HepG2 (cell line): ENCODE measurements around the gene ZNF17. TPM values are rescaled to one million over a fixed set of nuclear protein-coding genes. Genes with fewer than 3 reads are reported as not detected.

ENCODE experiments used
- ARID5B ChIP-seq: IDR thresholded peaks from 2 replicates; pipeline ENCODE4 v1.4.0; 2020; ENCODE audit warnings: mild to moderate bottlenecking, missing genetic modification reagents
- ATF1 ChIP-seq: IDR thresholded peaks from 2 replicates; pipeline ENCODE4 v1.6.1; 2016; ENCODE audit warnings: mild to moderate bottlenecking, control low read depth
- GABPA ChIP-seq, 2 experiments: IDR thresholded peaks; 2 replicates each; pipeline ENCODE4 v1.6.1; 2011 to 2016; ENCODE audit warnings: low read depth in 2 of 2, low read length in 1 of 2, missing biosample characterization in 1 of 2, missing genetic modification characterization in 1 of 2
- MXD4 ChIP-seq: IDR thresholded peaks from 2 replicates; pipeline ENCODE4 v1.6.1; 2016; ENCODE audit warnings: mild to moderate bottlenecking, missing biosample characterization, missing genetic modification reagents
- MYC ChIP-seq: sonication (generic); formaldehyde crosslinking; IDR thresholded peaks from 2 replicates; pipeline ENCODE4 v1.9.0; 2021; ENCODE audit warnings: missing genetic modification reagents, borderline replicate concordance
- SNAPC2 ChIP-seq: sonication (generic); formaldehyde crosslinking; IDR thresholded peaks from 2 replicates; pipeline ENCODE4 v1.8.1; 2022; ENCODE audit warnings: mild to moderate bottlenecking, missing genetic modification reagents
- SP5 ChIP-seq: IDR thresholded peaks from 2 replicates; pipeline ENCODE4 v1.6.1; 2016; ENCODE audit warnings: low read depth, borderline replicate concordance
- YEATS4 ChIP-seq: sonication (generic); formaldehyde crosslinking; IDR thresholded peaks from 2 replicates; pipeline ENCODE4 v1.4.0; 2020; ENCODE audit warnings: missing genetic modification reagents, borderline replicate concordance
- ZBTB7A ChIP-seq: sonication (generic); formaldehyde crosslinking; IDR thresholded peaks from 2 replicates; pipeline ENCODE4 v1.8.0; 2022; ENCODE audit warnings: mild to moderate bottlenecking, missing genetic modification reagents
- ZIK1 ChIP-seq: sonication (generic); formaldehyde crosslinking; IDR thresholded peaks from 2 replicates; pipeline ENCODE4 v1.5.0; 2020; ENCODE audit warnings: mild to moderate bottlenecking, low read depth, missing genetic modification reagents, borderline replicate concordance
- ZNF264 ChIP-seq: sonication (generic); formaldehyde crosslinking; IDR thresholded peaks from 2 replicates; pipeline ENCODE4 v1.4.0; 2020; ENCODE audit warnings: missing genetic modification reagents
- polyA plus RNA-seq, 8 experiments: library from polyadenylated mRNA; depleted of rRNA in 3 of 8; stranded (reverse) in 7 of 8; unstranded in 1 of 8; fragments of >200 nt; fragmentation: Illumina TruSeq in 4 of 8; extraction: Trizol in 4 of 8; gene quantifications; 2 replicates each; pipeline versions ENCODE4 v1.2.1 to v1.2.3, GENCODE V29; 2011 to 2016; ENCODE audit warnings: low read depth in 4 of 8, missing spikeins in 1 of 8, mixed read lengths in 1 of 8; ENCODE audit not compliant: insufficient read depth in 1 of 8
- total RNA-seq, 5 experiments: library from RNA; depleted of rRNA; stranded (reverse); fragments of >200 nt; fragmentation: Illumina TruSeq; extraction: Trizol; gene quantifications; 2 replicates each; pipeline ENCODE4 v1.2.3, GENCODE V29; 2016; ENCODE audit warnings: low read depth in 1 of 5
- TF ChIP-seq, protein P1 (sequence below), 2 experiments: fragments of 450-650 bp in 1 of 2; sonication (generic) in 1 of 2; formaldehyde crosslinking in 1 of 2; IDR thresholded peaks; 2 replicates each; pipeline versions ENCODE4 v1.6.1 to v1.8.0; 2016 to 2022; ENCODE audit warnings: antibody characterized with exemption in 1 of 2, mild to moderate bottlenecking in 1 of 2, missing genetic modification reagents in 1 of 2
- TF ChIP-seq, protein P2 (sequence below): sonication (generic); formaldehyde crosslinking; IDR thresholded peaks from 2 replicates; pipeline ENCODE4 v1.8.0; 2022; ENCODE audit warnings: missing genetic modification reagents, mild to moderate bottlenecking, inconsistent platforms, borderline replicate concordance

The ZNF17 gene
- total and polyA plus RNA-seq, 2 of the 13 experiments (the other 11 are each of a cell fraction or from before 2014, with no cell fraction given) = 3.7 to 10.1 TPM

DNA sequence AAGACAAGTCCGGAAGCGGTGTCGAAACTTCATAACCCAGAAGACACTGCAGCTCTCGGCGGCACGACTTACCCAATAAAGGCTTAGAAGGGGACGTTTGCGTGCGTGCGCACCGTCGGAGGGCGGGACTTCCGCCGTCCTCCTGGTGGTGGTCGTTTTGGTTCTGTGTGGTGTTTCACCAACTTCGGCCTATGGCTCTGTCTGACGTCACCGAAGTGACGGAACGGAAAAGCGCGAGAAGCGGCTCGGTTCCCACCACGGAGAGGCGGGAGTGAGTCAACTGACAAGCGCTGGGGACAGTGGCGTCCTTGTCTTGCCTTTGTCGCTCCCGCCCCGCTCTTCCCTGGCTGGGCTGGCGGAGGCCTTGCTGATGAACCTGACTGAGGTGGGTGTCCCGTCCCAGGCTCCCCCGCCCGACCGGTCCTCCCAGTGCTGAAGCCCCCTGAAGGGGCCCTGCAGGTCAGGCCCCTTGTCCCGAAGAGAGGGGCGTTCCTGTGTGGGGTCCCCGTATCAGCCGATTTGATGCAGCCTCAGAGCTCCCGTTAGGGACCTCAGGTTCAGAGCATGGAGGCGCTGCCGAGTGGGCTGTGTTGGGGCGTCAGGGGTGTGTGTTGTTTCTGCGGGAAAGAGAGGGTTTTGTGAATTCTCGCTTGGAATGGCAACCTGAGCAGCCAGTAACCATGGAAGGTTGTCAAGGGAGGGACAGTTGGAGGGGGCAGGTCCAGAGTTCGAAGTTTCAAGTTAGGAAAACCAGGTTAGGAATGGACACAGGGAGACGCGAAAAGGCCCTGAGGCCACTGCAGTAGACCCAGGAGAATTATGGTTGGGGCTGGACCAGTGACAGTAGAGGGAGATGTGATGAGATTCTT lies 21.0 kb upstream of the ZNF17 start, which contains the start of gene ZNF548 (continued):
- 0 out of 2 replicates have a peak, but pooled peaks have one; percentile 5 for TF ChIP-seq ARID5B (CRISPR knock-in tag)
- TF ChIP-seq ZBTB7A (CRISPR knock-in tag) = peak; percentile 75
- TF ChIP-seq MXD4 = no peak
- peak; percentile 91 for TF ChIP-seq GABPA (IDR thresholded peaks at IDR 0.05; ENCODE audit: low read depth, low read length)
- TF ChIP-seq GABPA (CRISPR knock-in tag; IDR thresholded peaks at IDR 0.05; ENCODE audit: low read depth) = peak; percentile 98
- TF ChIP-seq YEATS4 (CRISPR knock-in tag) = peak; percentile 40
- TF ChIP-seq, protein P1, sequence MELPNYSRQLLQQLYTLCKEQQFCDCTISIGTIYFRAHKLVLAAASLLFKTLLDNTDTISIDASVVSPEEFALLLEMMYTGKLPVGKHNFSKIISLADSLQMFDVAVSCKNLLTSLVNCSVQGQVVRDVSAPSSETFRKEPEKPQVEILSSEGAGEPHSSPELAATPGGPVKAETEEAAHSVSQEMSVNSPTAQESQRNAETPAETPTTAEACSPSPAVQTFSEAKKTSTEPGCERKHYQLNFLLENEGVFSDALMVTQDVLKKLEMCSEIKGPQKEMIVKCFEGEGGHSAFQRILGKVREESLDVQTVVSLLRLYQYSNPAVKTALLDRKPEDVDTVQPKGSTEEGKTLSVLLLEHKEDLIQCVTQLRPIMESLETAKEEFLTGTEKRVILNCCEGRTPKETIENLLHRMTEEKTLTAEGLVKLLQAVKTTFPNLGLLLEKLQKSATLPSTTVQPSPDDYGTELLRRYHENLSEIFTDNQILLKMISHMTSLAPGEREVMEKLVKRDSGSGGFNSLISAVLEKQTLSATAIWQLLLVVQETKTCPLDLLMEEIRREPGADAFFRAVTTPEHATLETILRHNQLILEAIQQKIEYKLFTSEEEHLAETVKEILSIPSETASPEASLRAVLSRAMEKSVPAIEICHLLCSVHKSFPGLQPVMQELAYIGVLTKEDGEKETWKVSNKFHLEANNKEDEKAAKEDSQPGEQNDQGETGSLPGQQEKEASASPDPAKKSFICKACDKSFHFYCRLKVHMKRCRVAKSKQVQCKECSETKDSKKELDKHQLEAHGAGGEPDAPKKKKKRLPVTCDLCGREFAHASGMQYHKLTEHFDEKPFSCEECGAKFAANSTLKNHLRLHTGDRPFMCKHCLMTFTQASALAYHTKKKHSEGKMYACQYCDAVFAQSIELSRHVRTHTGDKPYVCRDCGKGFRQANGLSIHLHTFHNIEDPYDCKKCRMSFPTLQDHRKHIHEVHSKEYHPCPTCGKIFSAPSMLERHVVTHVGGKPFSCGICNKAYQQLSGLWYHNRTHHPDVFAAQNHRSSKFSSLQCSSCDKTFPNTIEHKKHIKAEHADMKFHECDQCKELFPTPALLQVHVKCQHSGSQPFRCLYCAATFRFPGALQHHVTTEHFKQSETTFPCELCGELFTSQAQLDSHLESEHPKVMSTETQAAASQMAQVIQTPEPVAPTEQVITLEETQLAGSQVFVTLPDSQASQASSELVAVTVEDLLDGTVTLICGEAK (IDR thresholded peaks at IDR 0.05) = 0 out of 2 replicates have a peak, but pooled peaks have one; percentile 15
- TF ChIP-seq, protein P1 (CRISPR knock-in tag; IDR thresholded peaks at IDR 0.05) = peak; percentile 76
- no peak for TF ChIP-seq ZNF264 (CRISPR knock-in tag)
- peak; percentile 49; the same call in 1 of the 2 replicates for TF ChIP-seq SP5 (CRISPR knock-in tag)
- peak; percentile 41; the same call in 1 of the 2 replicates for TF ChIP-seq MYC (CRISPR knock-in tag)
- TF ChIP-seq ZIK1 (CRISPR knock-in tag) = peak; percentile 38; the same call in 1 of the 2 replicates
- peak; percentile 95 for TF ChIP-seq ATF1 (CRISPR knock-in tag)
- TF ChIP-seq SNAPC2 (CRISPR knock-in tag) = 0 out of 2 replicates have a peak, but pooled peaks have one; percentile 37
- TF ChIP-seq, protein P2, sequence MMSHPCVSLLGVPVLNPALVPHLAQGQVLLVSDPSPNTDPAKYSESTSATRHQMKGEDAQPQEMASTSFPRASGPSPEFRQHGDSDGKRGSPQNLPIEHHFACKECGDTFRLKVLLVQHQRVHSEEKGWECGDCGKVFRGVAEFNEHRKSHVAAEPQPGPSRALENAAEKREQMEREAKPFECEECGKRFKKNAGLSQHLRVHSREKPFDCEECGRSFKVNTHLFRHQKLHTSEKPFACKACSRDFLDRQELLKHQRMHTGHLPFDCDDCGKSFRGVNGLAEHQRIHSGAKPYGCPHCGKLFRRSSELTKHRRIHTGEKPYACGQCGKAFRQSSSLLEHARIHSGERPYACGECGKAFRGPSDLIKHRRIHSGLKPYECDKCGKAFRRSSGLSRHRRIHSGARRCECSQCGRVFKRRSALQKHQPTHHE (CRISPR knock-in tag) = peak; percentile 65; the same call in 1 of the 2 replicates
